ENCODE data around the gene OR10A2. TPM values are rescaled to one million over a fixed set of nuclear protein-coding genes. Genes with fewer than 3 reads are reported as not detected.
A peak's percentile ranks its signal among the peaks of the same experiment; 100 is the strongest.

OR10A2 gene, protein sequence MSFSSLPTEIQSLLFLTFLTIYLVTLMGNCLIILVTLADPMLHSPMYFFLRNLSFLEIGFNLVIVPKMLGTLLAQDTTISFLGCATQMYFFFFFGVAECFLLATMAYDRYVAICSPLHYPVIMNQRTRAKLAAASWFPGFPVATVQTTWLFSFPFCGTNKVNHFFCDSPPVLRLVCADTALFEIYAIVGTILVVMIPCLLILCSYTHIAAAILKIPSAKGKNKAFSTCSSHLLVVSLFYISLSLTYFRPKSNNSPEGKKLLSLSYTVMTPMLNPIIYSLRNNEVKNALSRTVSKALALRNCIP
- not detected for polyA plus RNA-seq (2013, experiment 1 of 2)
- polyA plus RNA-seq (2013, experiment 2 of 2) = not detected

GRCh38 chr11:6862961-6863360 lies at the start of gene OR10A2:
OR10A2 (plus strand) TSS chr11:6863057; CDS start chr11:6869755, 6,698 bp downstream.
- H3K9ac ChIP-seq (ENCODE audit: low read depth, low read length) = no peak within 1 kb of the TSS
- H3K4me1 ChIP-seq (ENCODE audit: insufficient read depth, low read length) = no peaks in the 10 kb centered on the region
- no peaks in the 10 kb centered on the region for H3K36me3 ChIP-seq (ENCODE audit: insufficient read depth, low read length)
- no peak within 1 kb of the TSS for H3K4me3 ChIP-seq (ENCODE audit: low read length)
- H3K27me3 ChIP-seq (ENCODE audit: insufficient read depth, low read length) = no peaks in the 10 kb centered on the region
- H3K27ac ChIP-seq (ENCODE audit: low read depth, low read length) = no peak within 1 kb of the TSS
- WGBS = 76% methylated on average over 1 of the region's 1 CpG
- no peaks in the 10 kb centered on the region for H3K9me3 ChIP-seq (ENCODE audit: insufficient read depth, low read depth, low read length)

DNA sequence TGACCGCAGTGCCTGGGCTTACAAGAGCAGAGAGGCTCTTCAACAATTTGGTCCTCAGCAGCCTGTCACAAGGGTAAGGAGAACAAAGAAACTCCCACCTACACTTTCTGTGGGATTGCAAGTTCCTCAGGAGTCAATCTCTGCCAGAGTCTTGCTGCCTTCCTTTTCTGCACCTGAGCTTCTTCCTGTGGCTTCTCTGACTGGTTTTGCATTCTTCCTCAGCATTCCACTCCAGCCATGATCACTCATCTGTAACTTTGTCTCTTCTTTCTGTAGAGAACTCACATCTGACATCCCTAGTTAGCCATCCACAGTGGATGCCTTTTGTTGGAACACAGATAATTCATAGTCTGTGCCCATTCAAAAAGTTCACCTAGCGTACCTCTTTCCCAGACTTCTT lies 49.2 kb upstream of the OR10A2 start:
- no peaks in the 10 kb centered on the region for H3K36me3 ChIP-seq (ENCODE audit: insufficient read depth, low read length)

DNA sequence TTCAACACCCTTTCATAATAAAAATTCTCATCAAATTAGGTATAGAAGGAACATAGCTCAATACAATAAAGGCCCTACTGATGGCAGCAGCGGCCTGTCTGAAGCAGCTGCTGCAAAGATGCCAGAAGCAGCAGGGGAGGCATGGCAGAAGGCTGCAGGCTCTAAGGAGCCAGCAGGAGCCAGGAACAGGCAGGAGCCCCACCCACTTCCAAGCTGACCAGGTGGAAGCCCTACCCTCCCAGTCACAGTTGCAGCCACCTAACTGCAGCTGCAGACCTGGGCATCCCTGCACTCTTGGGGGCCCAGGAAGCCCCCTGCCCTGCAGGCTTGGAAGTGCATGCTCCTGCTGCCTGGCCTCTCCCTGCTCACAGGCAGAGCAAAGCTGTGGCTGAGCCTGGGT lies 45.2 kb upstream of the OR10A2 start:
- H3K9ac ChIP-seq (ENCODE audit: low read depth, low read length) = no peak overlapping the region
- no peak overlapping the region for H3K27ac ChIP-seq (ENCODE audit: low read depth, low read length)
- H3K4me3 ChIP-seq (ENCODE audit: low read length) = no peak overlapping the region
- H3K36me3 ChIP-seq (ENCODE audit: insufficient read depth, low read length) = no peaks in the 10 kb centered on the region
- H3K4me1 ChIP-seq (ENCODE audit: insufficient read depth, low read length) = no peaks in the 10 kb centered on the region
- 30% methylated on average over 1 of the region's 1 CpG for WGBS
- no peaks in the 10 kb centered on the region for H3K27me3 ChIP-seq (ENCODE audit: insufficient read depth, low read length)
- peaks cover 11% of the 10 kb centered on the region; the same call in 1 of the 2 replicates for H3K9me3 ChIP-seq (ENCODE audit: insufficient read depth, low read depth, low read length)

More for the DNA sequence above, 49.2 kb upstream of the OR10A2 start:
- no peaks in the 10 kb centered on the region for H3K27me3 ChIP-seq (ENCODE audit: insufficient read depth, low read length)
- H3K27ac ChIP-seq (ENCODE audit: low read depth, low read length) = no peak overlapping the region
- H3K9me3 ChIP-seq (ENCODE audit: insufficient read depth, low read depth, low read length) = peaks cover 5% of the 10 kb centered on the region; the same call in 1 of the 2 replicates
- WGBS = 76% methylated on average over 2 of the region's 2 CpGs
- no peaks in the 10 kb centered on the region for H3K4me1 ChIP-seq (ENCODE audit: insufficient read depth, low read length)
- H3K4me3 ChIP-seq (ENCODE audit: low read length) = no peak overlapping the region
- no peak overlapping the region for H3K9ac ChIP-seq (ENCODE audit: low read depth, low read length)

GRCh38 chr11:6818967-6819366 lies 43.9 kb upstream of the OR10A2 start:
- no peaks in the 10 kb centered on the region for H3K27me3 ChIP-seq (ENCODE audit: insufficient read depth, low read length)
- no peak overlapping the region for H3K9ac ChIP-seq (ENCODE audit: low read depth, low read length)
- no peaks in the 10 kb centered on the region for H3K36me3 ChIP-seq (ENCODE audit: insufficient read depth, low read length)
- H3K9me3 ChIP-seq (ENCODE audit: insufficient read depth, low read depth, low read length) = peaks cover 11% of the 10 kb centered on the region; the same call in 1 of the 2 replicates
- H3K4me1 ChIP-seq (ENCODE audit: insufficient read depth, low read length) = no peaks in the 10 kb centered on the region
- H3K4me3 ChIP-seq (ENCODE audit: low read length) = no peak overlapping the region
- 94% methylated on average over 5 of the region's 5 CpGs for WGBS
- no peak overlapping the region for H3K27ac ChIP-seq (ENCODE audit: low read depth, low read length)

GRCh38 chr11:6824136-6824823 lies 38.6 kb upstream of the OR10A2 start:
- H3K36me3 ChIP-seq (ENCODE audit: insufficient read depth, low read length) = no peaks in the 10 kb centered on the region
- no peaks in the 10 kb centered on the region for H3K27me3 ChIP-seq (ENCODE audit: insufficient read depth, low read length)
- no peak overlapping the region for H3K9ac ChIP-seq (ENCODE audit: low read depth, low read length)
- no peak overlapping the region for H3K4me3 ChIP-seq (ENCODE audit: low read length)
- 92% methylated on average over 5 of the region's 5 CpGs for WGBS
- H3K27ac ChIP-seq (ENCODE audit: low read depth, low read length) = no peak overlapping the region
- peaks cover under 1% of the 10 kb centered on the region; the same call in 1 of the 2 replicates for H3K9me3 ChIP-seq (ENCODE audit: insufficient read depth, low read depth, low read length)
- H3K4me1 ChIP-seq (ENCODE audit: insufficient read depth, low read length) = no peaks in the 10 kb centered on the region

GRCh38 chr11:6825231-6825744 lies 37.6 kb upstream of the OR10A2 start:
- no peaks in the 10 kb centered on the region for H3K27me3 ChIP-seq (ENCODE audit: insufficient read depth, low read length)
- H3K9ac ChIP-seq (ENCODE audit: low read depth, low read length) = no peak overlapping the region
- no peaks in the 10 kb centered on the region for H3K9me3 ChIP-seq (ENCODE audit: insufficient read depth, low read depth, low read length)
- H3K4me1 ChIP-seq (ENCODE audit: insufficient read depth, low read length) = no peaks in the 10 kb centered on the region
- no peak overlapping the region for H3K27ac ChIP-seq (ENCODE audit: low read depth, low read length)
- H3K4me3 ChIP-seq (ENCODE audit: low read length) = no peak overlapping the region
- no peaks in the 10 kb centered on the region for H3K36me3 ChIP-seq (ENCODE audit: insufficient read depth, low read length)
- 90% methylated on average over 7 of the region's 7 CpGs for WGBS

DNA sequence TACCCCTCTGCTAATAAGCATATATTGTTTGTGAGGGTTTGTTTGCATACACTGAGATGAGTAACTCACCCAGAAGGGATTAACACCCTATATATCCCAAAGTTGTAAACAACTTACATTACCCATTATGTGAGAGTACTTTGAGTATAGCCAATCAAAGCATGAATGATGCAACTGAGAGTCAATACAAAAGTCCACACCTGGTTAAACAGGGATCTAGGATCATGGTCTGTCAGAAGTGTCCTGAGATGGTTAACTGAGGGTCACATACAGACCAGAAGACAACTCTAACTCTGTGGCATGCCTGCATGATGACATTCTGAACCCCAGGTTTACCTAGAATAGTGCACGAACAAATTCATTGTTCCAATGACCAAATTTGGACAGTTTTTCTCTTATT lies 34.8 kb upstream of the OR10A2 start:
- 95% methylated on average over 1 of the region's 1 CpG for WGBS
- H3K36me3 ChIP-seq (ENCODE audit: insufficient read depth, low read length) = no peaks in the 10 kb centered on the region

GRCh38 chr11:6833356-6833755 lies 29.5 kb upstream of the OR10A2 start:
- no peak overlapping the region for H3K9ac ChIP-seq (ENCODE audit: low read depth, low read length)
- 86% methylated on average over 6 of the region's 6 CpGs for WGBS

More for the DNA sequence above, 34.8 kb upstream of the OR10A2 start:
- no peak overlapping the region for H3K27ac ChIP-seq (ENCODE audit: low read depth, low read length)
- H3K9ac ChIP-seq (ENCODE audit: low read depth, low read length) = no peak overlapping the region
- H3K27me3 ChIP-seq (ENCODE audit: insufficient read depth, low read length) = no peaks in the 10 kb centered on the region
- H3K4me3 ChIP-seq (ENCODE audit: low read length) = no peak overlapping the region
- H3K4me1 ChIP-seq (ENCODE audit: insufficient read depth, low read length) = no peaks in the 10 kb centered on the region
- H3K9me3 ChIP-seq (ENCODE audit: insufficient read depth, low read depth, low read length) = no peaks in the 10 kb centered on the region

GRCh38 chr11:6834021-6834420 lies 28.8 kb upstream of the OR10A2 start:
- no peaks in the 10 kb centered on the region for H3K27me3 ChIP-seq (ENCODE audit: insufficient read depth, low read length)
- no CpG with 5 or more reads among the region's 1 CpG for WGBS
- H3K4me1 ChIP-seq (ENCODE audit: insufficient read depth, low read length) = no peaks in the 10 kb centered on the region
- H3K9ac ChIP-seq (ENCODE audit: low read depth, low read length) = no peak overlapping the region
- no peak overlapping the region for H3K27ac ChIP-seq (ENCODE audit: low read depth, low read length)
- H3K4me3 ChIP-seq (ENCODE audit: low read length) = no peak overlapping the region
- H3K9me3 ChIP-seq (ENCODE audit: insufficient read depth, low read depth, low read length) = no peaks in the 10 kb centered on the region
- H3K36me3 ChIP-seq (ENCODE audit: insufficient read depth, low read length) = no peaks in the 10 kb centered on the region

More at GRCh38 chr11:6833356-6833755, 29.5 kb upstream of the OR10A2 start:
- Histone ChIP-seq H3K27ac (ENCODE audit: low read depth, low read length) (no peak overlapping the region), H3K27me3 (ENCODE audit: insufficient read depth, low read length) (no peaks in the 10 kb centered on the region), H3K36me3 (ENCODE audit: insufficient read depth, low read length) (no peaks in the 10 kb centered on the region), H3K9me3 (ENCODE audit: insufficient read depth, low read depth, low read length) (no peaks in the 10 kb centered on the region), H3K4me3 (ENCODE audit: low read length) (no peak overlapping the region), H3K4me1 (ENCODE audit: insufficient read depth, low read length) (no peaks in the 10 kb centered on the region)

DNA sequence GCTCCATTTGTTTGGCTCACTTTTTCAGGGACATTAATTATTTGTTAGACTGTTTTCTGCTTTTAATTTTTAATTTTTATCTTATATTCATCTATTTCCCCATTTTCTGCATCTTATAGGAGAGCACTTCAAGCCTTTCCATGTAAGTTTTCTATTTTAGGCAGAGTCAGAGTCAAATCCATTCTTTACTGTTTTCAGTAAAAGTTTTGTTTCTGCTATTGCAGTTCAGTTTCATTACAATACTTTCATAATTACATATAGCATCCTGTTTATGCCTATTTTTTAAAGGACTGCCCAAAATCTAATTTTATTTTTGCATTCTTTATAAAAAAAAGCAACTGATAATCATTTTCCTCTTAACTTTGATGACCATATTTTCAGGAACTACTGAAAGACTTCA lies 21.2 kb upstream of the OR10A2 start:
- Histone ChIP-seq H3K36me3 (ENCODE audit: insufficient read depth, low read length) (no peaks in the 10 kb centered on the region), H3K27ac (ENCODE audit: low read depth, low read length) (no peak overlapping the region), H3K4me1 (ENCODE audit: insufficient read depth, low read length) (peaks cover 10% of the 10 kb centered on the region)

GRCh38 chr11:6843670-6844069 lies 19.2 kb upstream of the OR10A2 start:
- Histone ChIP-seq H3K4me1 (ENCODE audit: insufficient read depth, low read length) (peaks cover 17% of the 10 kb centered on the region), H3K36me3 (ENCODE audit: insufficient read depth, low read length) (no peaks in the 10 kb centered on the region), H3K27ac (ENCODE audit: low read depth, low read length) (peak overlapping the region; percentile 74; the same call in 1 of the 2 replicates), H3K27me3 (ENCODE audit: insufficient read depth, low read length) (no peaks in the 10 kb centered on the region), H3K9me3 (ENCODE audit: insufficient read depth, low read depth, low read length) (peaks cover 9% of the 10 kb centered on the region; the same call in 1 of the 2 replicates), H3K9ac (ENCODE audit: low read depth, low read length) (no peak overlapping the region), H3K4me3 (ENCODE audit: low read length) (no peak overlapping the region)
- 67% methylated on average over 2 of the region's 2 CpGs for WGBS

More for the DNA sequence above, 21.2 kb upstream of the OR10A2 start:
- no peak overlapping the region for H3K4me3 ChIP-seq (ENCODE audit: low read length)
- H3K9ac ChIP-seq (ENCODE audit: low read depth, low read length) = no peak overlapping the region
- H3K9me3 ChIP-seq (ENCODE audit: insufficient read depth, low read depth, low read length) = peaks cover 9% of the 10 kb centered on the region; the same call in 1 of the 2 replicates
- no peaks in the 10 kb centered on the region for H3K27me3 ChIP-seq (ENCODE audit: insufficient read depth, low read length)
